IMR-90 (cell line): ENCODE results near the gene NOXA1. TPM values are rescaled to one million over a fixed set of nuclear protein-coding genes. Genes with fewer than 3 reads are reported as not detected.
A peak's percentile ranks its signal among the peaks of the same experiment; 100 is the strongest.

Experiments
- ATAC-seq: fragments of 200-7000 bp; cut with Tn5 transposase; 2 replicates; pipeline ENCODE4 v1.9.1; 2020; ENCODE audit warnings: low read depth, mild to moderate bottlenecking, moderate library complexity
- BruUV-seq: library from RNA; stranded (reverse); fragments of 400-500 nt; replicated peaks from 2 replicates; lab custom pipeline; 2021; lab: Mats Ljungman, UMichigan
- CTCF ChIA-PET: fragments of 300-600 bp; formaldehyde crosslinking; extraction: SDS; loops from one replicate; lab custom pipeline; 2021; ENCODE audit warnings: antibody characterized with exemption; lab: Yijun Ruan, JAX
- POLR2A ChIA-PET: fragments of 300-600 bp; sonication (Branson Sonifier 250); formaldehyde crosslinking; loops from one replicate; lab custom pipeline; 2022; ENCODE audit warnings: antibody characterized with exemption; ENCODE audit not compliant: unreplicated experiment; lab: Charles Lee
- DNase-seq: peaks from one replicate; pipeline ENCODE4 v3.0.0; 2013
- H2AFZ ChIP-seq: replicated peaks from 2 replicates; pipeline ENCODE3; 2013; ENCODE audit warnings: low read length, mild to moderate bottlenecking; ENCODE audit not compliant: poor library complexity
- H2AK5ac ChIP-seq: 2 replicates; pipeline ENCODE4 v1.6.1; 2013; ENCODE audit warnings: low read depth, low read length, inconsistent platforms
- H2AK9ac ChIP-seq: replicated peaks from 2 replicates; pipeline ENCODE3; 2013; ENCODE audit warnings: mild to moderate bottlenecking, low read depth, low read length, moderate library complexity; ENCODE audit not compliant: poor library complexity
- H2BK120ac ChIP-seq: 2 replicates; pipeline ENCODE4 v1.6.1; 2013; ENCODE audit warnings: low read depth, low read length, inconsistent platforms
- H2BK15ac ChIP-seq: 3 replicates; pipeline ENCODE4 v1.6.1; 2013; ENCODE audit warnings: low read depth, low read length, inconsistent platforms
- H2BK20ac ChIP-seq: 2 replicates; pipeline ENCODE4 v1.6.1; 2013; ENCODE audit warnings: low read depth, mild to moderate bottlenecking, inconsistent platforms, low read length, moderate library complexity
- H2BK5ac ChIP-seq: 2 replicates; pipeline ENCODE4 v1.6.1; 2013; ENCODE audit warnings: mild to moderate bottlenecking, low read depth, low read length, inconsistent platforms; ENCODE audit not compliant: poor library complexity, severe bottlenecking
- H3K14ac ChIP-seq: replicated peaks from 2 replicates; pipeline ENCODE4 v1.6.1; 2013; ENCODE audit warnings: low read depth, low read length, inconsistent platforms
- H3K18ac ChIP-seq: 2 replicates; pipeline ENCODE4 v1.6.1; 2013; ENCODE audit warnings: low read depth, low read length, control low read depth
- H3K23ac ChIP-seq: 2 replicates; pipeline ENCODE4 v1.6.1; 2013; ENCODE audit warnings: low read depth, low read length, inconsistent platforms
- H3K27ac ChIP-seq: 2 replicates; pipeline ENCODE4 v1.5.1; 2013; ENCODE audit warnings: mild to moderate bottlenecking, control low read depth, low read length; ENCODE audit not compliant: insufficient read depth
- H3K27me3 ChIP-seq: 2 replicates; pipeline ENCODE4 v1.6.1; 2013; ENCODE audit warnings: low read length; ENCODE audit not compliant: control insufficient read depth, insufficient read depth
- H3K36me3 ChIP-seq: 2 replicates; pipeline ENCODE4 v1.6.1; 2013; ENCODE audit warnings: low read length, mixed read lengths; ENCODE audit not compliant: control insufficient read depth, insufficient read depth
- H3K4ac ChIP-seq: 2 replicates; pipeline ENCODE4 v1.6.1; 2013; ENCODE audit warnings: low read depth, low read length, inconsistent platforms
- H3K4me1 ChIP-seq: 2 replicates; pipeline ENCODE4 v1.6.1; 2013; ENCODE audit warnings: low read length, mixed read lengths; ENCODE audit not compliant: control insufficient read depth, insufficient read depth
- H3K4me2 ChIP-seq: 2 replicates; pipeline ENCODE4 v1.6.1; 2013; ENCODE audit warnings: low read depth, mild to moderate bottlenecking, control low read depth, low read length, moderate library complexity
- H3K4me3 ChIP-seq: 2 replicates; pipeline ENCODE4 v1.5.1; 2013; ENCODE audit warnings: low read depth, mild to moderate bottlenecking, control low read depth, low read length, moderate library complexity; ENCODE audit not compliant: insufficient read depth
- H3K56ac ChIP-seq: 2 replicates; pipeline ENCODE4 v1.6.1; 2013; ENCODE audit warnings: low read length, inconsistent platforms; ENCODE audit not compliant: insufficient read depth; ENCODE audit errors: extremely low read depth
- H3K79me1 ChIP-seq, 2 experiments: 2 replicates each; pipeline ENCODE4 v1.6.1; 2013; ENCODE audit warnings: low read length in 2 of 2, inconsistent platforms in 1 of 2, low read depth in 1 of 2
- H3K9ac ChIP-seq: 2 replicates; pipeline ENCODE4 v1.6.1; 2013; ENCODE audit warnings: low read depth, low read length, control low read depth
- H3K9me1 ChIP-seq: 2 replicates; pipeline ENCODE4 v1.6.1; 2013; ENCODE audit warnings: low read length, inconsistent platforms; ENCODE audit not compliant: insufficient read depth
- H3K9me3 ChIP-seq: 2 replicates; pipeline ENCODE4 v1.6.1; 2013; ENCODE audit warnings: low read length; ENCODE audit not compliant: control insufficient read depth, insufficient read depth
- H4K20me1 ChIP-seq: 2 replicates; pipeline ENCODE4 v1.6.1; 2013; ENCODE audit warnings: low read length, inconsistent platforms; ENCODE audit not compliant: insufficient read depth
- H4K5ac ChIP-seq: 2 replicates; pipeline ENCODE4 v1.6.1; 2013; ENCODE audit warnings: mild to moderate bottlenecking, low read depth, low read length, control low read depth
- H4K8ac ChIP-seq, 2 experiments: 2 replicates each; pipeline ENCODE4 v1.6.1; 2013; ENCODE audit warnings: low read depth in 2 of 2, low read length in 2 of 2, control low read depth in 1 of 2, inconsistent platforms in 1 of 2
- H4K91ac ChIP-seq: 2 replicates; pipeline ENCODE4 v1.6.1; 2013; ENCODE audit warnings: low read depth, low read length, inconsistent platforms; ENCODE audit not compliant: insufficient read depth
- BHLHE40 ChIP-seq: fragments of 150-350 bp; IDR thresholded peaks from 2 replicates; pipeline ENCODE4 v1.6.1; 2016; ENCODE audit warnings: mild to moderate bottlenecking, low read depth, low read length
- CEBPB ChIP-seq: IDR thresholded peaks from 2 replicates; pipeline ENCODE4 v1.6.1; 2012; ENCODE audit warnings: low read depth, low read length, improper control_type of control experiment
- CHD1 ChIP-seq: IDR thresholded peaks from 2 replicates; pipeline ENCODE4 v1.6.1; 2012; ENCODE audit warnings: low read depth, low read length, improper control_type of control experiment
- ELK1 ChIP-seq: fragments of 150-350 bp; IDR thresholded peaks from 2 replicates; pipeline ENCODE4 v1.6.1; 2016; ENCODE audit warnings: low read depth, mild to moderate bottlenecking, low read length, moderate library complexity, borderline replicate concordance
- FOS ChIP-seq: fragments of 150-350 bp; IDR thresholded peaks from 2 replicates; pipeline ENCODE4 v1.6.1; 2016; ENCODE audit warnings: low read depth, low read length
- MAFK ChIP-seq: IDR thresholded peaks from 2 replicates; pipeline ENCODE4 v1.6.1; 2012; ENCODE audit warnings: low read depth, low read length, improper control_type of control experiment
- MAZ ChIP-seq: IDR thresholded peaks from 2 replicates; pipeline ENCODE4 v1.6.1; 2012; ENCODE audit warnings: low read depth, mild to moderate bottlenecking, low read length, improper control_type of control experiment, moderate library complexity, borderline replicate concordance
- MXI1 ChIP-seq: IDR thresholded peaks from 2 replicates; pipeline ENCODE4 v1.6.1; 2012; ENCODE audit warnings: low read depth, mild to moderate bottlenecking, low read length, moderate library complexity, borderline replicate concordance
- NFE2L2 ChIP-seq: fragments of 150-350 bp; IDR thresholded peaks from 2 replicates; pipeline ENCODE4 v1.6.1; 2016; ENCODE audit warnings: low read depth, mild to moderate bottlenecking, low read length
- POLR2A ChIP-seq: IDR thresholded peaks from 2 replicates; pipeline ENCODE4 v1.6.1; 2012; ENCODE audit warnings: mild to moderate bottlenecking, low read depth, low read length
- RAD21 ChIP-seq: IDR thresholded peaks from 2 replicates; pipeline ENCODE4 v1.6.1; 2012; ENCODE audit warnings: low read length, improper control_type of control experiment
- RCOR1 ChIP-seq: IDR thresholded peaks from 2 replicates; pipeline ENCODE4 v1.6.1; 2012; ENCODE audit warnings: mild to moderate bottlenecking, low read length, improper control_type of control experiment; ENCODE audit not compliant: insufficient replicate concordance
- RFX5 ChIP-seq: IDR thresholded peaks from 2 replicates; pipeline ENCODE4 v1.8.0; 2012; ENCODE audit warnings: low read depth, mild to moderate bottlenecking, low read length, moderate library complexity
- SMC3 ChIP-seq: fragments of 150-350 bp; IDR thresholded peaks from 2 replicates; pipeline ENCODE4 v1.6.1; 2016; ENCODE audit warnings: low read depth, mild to moderate bottlenecking, antibody characterized with exemption, low read length, moderate library complexity
- USF2 ChIP-seq: fragments of 150-350 bp; IDR thresholded peaks from 2 replicates; pipeline ENCODE4 v1.6.1; 2017; ENCODE audit warnings: mild to moderate bottlenecking, antibody characterized with exemption, low read length, low read depth
- WGBS, 2 experiments: methylation state at CpG; one replicate each; pipeline versions ENCODE4 v1.1.5 to v1.1.7; 2013; ENCODE audit warnings: missing lambda C conversion rate in 2 of 2; ENCODE audit not compliant: insufficient read length in 1 of 2; ENCODE audit errors: extremely low coverage in 2 of 2; 5-methylcytosine and 5-hydroxymethylcytosine counted together
- dilution Hi-C: fragments of 300-500 bp; cut with HindIII; formaldehyde crosslinking; loops from one replicate; pipeline ENCODE4 v1.14.3; 2018; ENCODE audit warnings: low sequenced_read_pairs; ENCODE audit not compliant: unreplicated experiment
- in situ Hi-C: fragments of 300-500 bp; cut with MboI; formaldehyde crosslinking; loops from 3 replicates; pipeline ENCODE4 v1.14.3; 2019; ENCODE audit warnings: low sequenced_read_pairs, inconsistent platforms, mixed read lengths
- intact Hi-C: fragments of 100-400 bp; cut with micrococcal nuclease; formaldehyde crosslinking; loops from 2 replicates; pipeline ENCODE4 v1.10.0; 2022
- polyA plus RNA-seq, 3 experiments: library from polyadenylated mRNA; depleted of rRNA; stranded (reverse); fragments of >200 nt; gene quantifications; 2 replicates each; pipeline ENCODE4 v1.2.3, GENCODE V29; 2012; ENCODE audit warnings: low replicate concordance in 1 of 3
- total RNA-seq: library from RNA; depleted of rRNA; stranded (reverse); fragments of >200 nt; gene quantifications from 2 replicates; pipeline ENCODE4 v1.2.3, GENCODE V29; 2012

NOXA1 gene
- total and polyA plus RNA-seq, 2 of the 4 experiments (the other 2 are of a cell fraction): 0.17 TPM; not detected in 1

- peaks cover 3% of the 10 kb centered on the region for H4K20me1 ChIP-seq
- H2BK5ac ChIP-seq: no peak overlapping the region
- ChIA-PET POLR2A (no interaction called here), CTCF (interaction anchor here (1.4 kb wide), 1 partner anchor 16 kb away, joined by 3 read pairs; no protein-coding TSS in a partner anchor)
- no peak overlapping the region for H3K4me3 ChIP-seq
- H3K18ac ChIP-seq: no peak overlapping the region
- no peaks in the 10 kb centered on the region; the same call in 1 of the 2 replicates for H3K9me1 ChIP-seq
- H2BK120ac ChIP-seq: no peak overlapping the region
- peaks cover 7% of the 10 kb centered on the region; the same call in 1 of the 2 replicates for H3K4me1 ChIP-seq
- no peak overlapping the region for H3K27ac ChIP-seq
- no peak overlapping the region for H2BK20ac ChIP-seq
- dilution Hi-C loops: no loop called here
- H3K4ac ChIP-seq: no peak overlapping the region
- no peak overlapping the region for H2AFZ ChIP-seq
- no peak overlapping the region for H3K9ac ChIP-seq
- H4K91ac ChIP-seq: no peak overlapping the region
- intact Hi-C loops: no loop called here
- peaks cover 4% of the 10 kb centered on the region; the same call in 1 of the 2 replicates for H3K36me3 ChIP-seq
- H3K23ac ChIP-seq: no peak overlapping the region
- H3K79me1 ChIP-seq: no peaks in the 10 kb centered on the region
- no peak overlapping the region for H2AK5ac ChIP-seq
- H4K8ac ChIP-seq: no peak overlapping the region
- no peak overlapping the region for H4K5ac ChIP-seq
- H3K9me3 ChIP-seq: no peaks in the 10 kb centered on the region
- H3K27me3 ChIP-seq: no peaks in the 10 kb centered on the region
- H2BK15ac ChIP-seq: no peak overlapping the region
- in situ Hi-C loops: no loop called here
- H3K14ac ChIP-seq: no peak overlapping the region
- H2AK9ac ChIP-seq: peak overlapping the region; percentile 37
- ATAC-seq (peak; percentile 74), DNase-seq (no peak)
- H3K4me2 ChIP-seq: no peak overlapping the region
- no TSS peak for BruUV-seq
- no peak overlapping the region for H3K56ac ChIP-seq
- whole genome bisulfite sequencing, 2 experiments: 87% methylated on average over 29 of the region's 42 CpGs; no CpG with 5 or more reads in 1 of the 2 experiments
- no peak for TF ChIP-seq MAFK
- no peak for TF ChIP-seq MXI1
- no peak for TF ChIP-seq CHD1
- no peak for TF ChIP-seq ELK1
- no peak for TF ChIP-seq POLR2A
- TF ChIP-seq BHLHE40: no peak
- TF ChIP-seq RFX5: no peak
- TF ChIP-seq NFE2L2: no peak
- TF ChIP-seq FOS: no peak
- no peak for TF ChIP-seq RCOR1
- TF ChIP-seq CEBPB: no peak
- no peak for TF ChIP-seq SMC3
- TF ChIP-seq MAZ: no peak
- no peak for TF ChIP-seq USF2
- no peak for TF ChIP-seq RAD21
These were observed 32.4 kb upstream of the NOXA1 start for GRCh38 chr9:137390553-137391410.
